H1 (cell line): ENCODE results near the gene CEACAM16. TPM values are rescaled to one million over a fixed set of nuclear protein-coding genes. Genes with fewer than 3 reads are reported as not detected.

ENCODE experiments used
- CTCF ChIA-PET: fragments of 300-600 bp; sonication (Branson Sonifier 250); formaldehyde crosslinking; loops from one replicate; lab custom pipeline; 2021; ENCODE audit not compliant: partially characterized antibody; lab: Charles Lee
- POLR2A ChIA-PET: fragments of 300-600 bp; sonication (Branson Sonifier 250); formaldehyde crosslinking; loops from one replicate; lab custom pipeline; 2021; ENCODE audit warnings: inconsistent platforms; ENCODE audit not compliant: partially characterized antibody; lab: Charles Lee
- DNase-seq, 2 experiments: peaks; one replicate each; pipeline versions ENCODE4 v3.0.0 to v3.0.0-alpha.2; 2010 to 2022; ENCODE audit warnings: low spot score in 2 of 2, low read depth in 1 of 2, mixed read lengths in 1 of 2
- FAIRE-seq: peaks from 2 replicates; lab custom pipeline; 2011; peaks lifted over from hg19 to GRCh38; lab: Jason Lieb, UNC
- H2AFZ ChIP-seq: 2 replicates; pipeline ENCODE4 v1.8.1; 2012; ENCODE audit warnings: low read length, inconsistent platforms
- H2AK5ac ChIP-seq: 2 replicates; pipeline ENCODE4 v1.6.1; 2013; ENCODE audit warnings: low read depth, low read length
- H2BK120ac ChIP-seq: replicated peaks from 2 replicates; pipeline ENCODE3; 2013; ENCODE audit warnings: low read depth, low read length, inconsistent platforms
- H2BK12ac ChIP-seq: 2 replicates; pipeline ENCODE4 v1.6.1; 2013; ENCODE audit warnings: low read depth, low read length
- H2BK15ac ChIP-seq: 2 replicates; pipeline ENCODE4 v1.6.1; 2013; ENCODE audit warnings: low read length
- H2BK20ac ChIP-seq: 2 replicates; pipeline ENCODE4 v1.6.1; 2013; ENCODE audit warnings: low read length
- H2BK5ac ChIP-seq: 2 replicates; pipeline ENCODE4 v1.6.1; 2013; ENCODE audit warnings: low read depth, low read length
- H3K14ac ChIP-seq: 2 replicates; pipeline ENCODE4 v1.6.1; 2013; ENCODE audit warnings: inconsistent platforms; ENCODE audit not compliant: insufficient read length
- H3K18ac ChIP-seq: 2 replicates; pipeline ENCODE4 v1.6.1; 2013; ENCODE audit warnings: low read length; ENCODE audit errors: extremely low read depth
- H3K23ac ChIP-seq: 2 replicates; pipeline ENCODE4 v1.6.1; 2013; ENCODE audit warnings: inconsistent platforms; ENCODE audit not compliant: insufficient read length
- H3K23me2 ChIP-seq: 2 replicates; pipeline ENCODE4 v1.6.1; 2013; ENCODE audit warnings: low read depth, low read length
- H3K27ac ChIP-seq: 2 replicates; pipeline ENCODE4 v1.6.1; 2011; ENCODE audit warnings: low read depth, low read length, inconsistent platforms
- H3K27me3 ChIP-seq, 4 experiments: replicated peaks in 1 of 4; 1 replicate in 1 of 4; 2 replicates in 3 of 4; pipeline versions ENCODE4 v1.6.1 to v1.8.1; 2011 to 2013; ENCODE audit warnings: low read length in 3 of 4, mild to moderate bottlenecking in 3 of 4, inconsistent platforms in 2 of 4, mixed read lengths in 2 of 4, moderate library complexity in 1 of 4; ENCODE audit not compliant: control insufficient read depth in 3 of 4, insufficient read depth in 3 of 4; ENCODE audit errors: extremely low read depth in 1 of 4
- H3K36me3 ChIP-seq, 4 experiments: 2 replicates each; pipeline versions ENCODE4 v1.6.1 to v1.8.1; 2011 to 2013; ENCODE audit warnings: mild to moderate bottlenecking in 4 of 4, low read length in 3 of 4, moderate library complexity in 2 of 4, control low read depth in 1 of 4, inconsistent platforms in 1 of 4; ENCODE audit not compliant: insufficient read depth in 4 of 4, control insufficient read depth in 2 of 4
- H3K4ac ChIP-seq: replicated peaks from 2 replicates; pipeline ENCODE3; 2013; ENCODE audit warnings: low read length, low read depth, mixed read lengths, inconsistent platforms; ENCODE audit not compliant: insufficient read length
- H3K4me1 ChIP-seq, 4 experiments: replicated peaks in 1 of 4; 1 replicate in 1 of 4; 2 replicates in 3 of 4; pipeline versions ENCODE4 v1.6.1 to v1.8.1; 2011 to 2013; ENCODE audit warnings: low read length in 3 of 4, inconsistent platforms in 2 of 4, mixed read lengths in 1 of 4; ENCODE audit not compliant: insufficient read depth in 4 of 4, control insufficient read depth in 3 of 4
- H3K4me2 ChIP-seq, 2 experiments: 2 replicates each; pipeline versions ENCODE4 v1.6.1 to v1.8.1; 2011 to 2013; ENCODE audit warnings: low read depth in 2 of 2, low read length in 2 of 2, control low read depth in 1 of 2, inconsistent platforms in 1 of 2, mild to moderate bottlenecking in 1 of 2; ENCODE audit not compliant: insufficient read depth in 1 of 2
- H3K4me3 ChIP-seq, 4 experiments: fragments of 200-600, 300-600 bp in 1 of 4; sonication (generic), shearing (Covaris generic), sonication (Bioruptor Twin) in 1 of 4; 2 replicates each; pipeline versions ENCODE4 v1.5.1 to v1.8.1; 2011 to 2016; ENCODE audit warnings: low read length in 4 of 4, low read depth in 3 of 4, control low read depth in 2 of 4, inconsistent platforms in 2 of 4, mild to moderate bottlenecking in 2 of 4, mixed read lengths in 1 of 4, moderate library complexity in 1 of 4; ENCODE audit not compliant: insufficient read depth in 2 of 4; ENCODE audit errors: extremely low read depth in 1 of 4
- H3K56ac ChIP-seq: replicated peaks from 2 replicates; pipeline ENCODE3; 2013; ENCODE audit warnings: low read depth, mild to moderate bottlenecking, mixed read lengths, low read length, inconsistent platforms; ENCODE audit not compliant: insufficient read length
- H3K79me1 ChIP-seq: 2 replicates; pipeline ENCODE4 v1.6.1; 2013; ENCODE audit warnings: low read depth, low read length, control low read depth
- H3K79me2 ChIP-seq, 2 experiments: 2 replicates each; pipeline versions ENCODE4 v1.6.1 to v1.8.1; 2012 to 2013; ENCODE audit warnings: low read length in 2 of 2, mild to moderate bottlenecking in 2 of 2, inconsistent platforms in 1 of 2; ENCODE audit not compliant: insufficient read depth in 2 of 2, control insufficient read depth in 1 of 2
- H3K9ac ChIP-seq, 4 experiments: replicated peaks in 1 of 4; 1 replicate in 1 of 4; 2 replicates in 3 of 4; pipeline versions ENCODE4 v1.6.1 to v1.8.1; 2011 to 2013; ENCODE audit warnings: low read depth in 3 of 4, low read length in 3 of 4, control low read depth in 2 of 4, mild to moderate bottlenecking in 2 of 4, moderate library complexity in 2 of 4, inconsistent platforms in 1 of 4; ENCODE audit errors: extremely low read depth in 1 of 4
- H3K9me3 ChIP-seq, 2 experiments: 2 replicates each; pipeline versions ENCODE4 v1.6.1 to v1.8.1; 2012 to 2013; ENCODE audit warnings: mild to moderate bottlenecking in 2 of 2, moderate library complexity in 2 of 2, control low read depth in 1 of 2, inconsistent platforms in 1 of 2, low read depth in 1 of 2, low read length in 1 of 2, mixed read lengths in 1 of 2; ENCODE audit not compliant: insufficient read depth in 2 of 2
- H4K20me1 ChIP-seq, 2 experiments: replicated peaks in 1 of 2; 2 replicates each; pipeline versions ENCODE3 to v1.8.1; 2011 to 2013; ENCODE audit warnings: inconsistent platforms in 2 of 2, low read length in 2 of 2, mild to moderate bottlenecking in 1 of 2; ENCODE audit not compliant: insufficient read depth in 2 of 2, control insufficient read depth in 1 of 2
- H4K5ac ChIP-seq: 2 replicates; pipeline ENCODE4 v1.6.1; 2013; ENCODE audit warnings: low read length, low read depth, mixed read lengths, inconsistent platforms; ENCODE audit not compliant: insufficient read length
- H4K8ac ChIP-seq: 2 replicates; pipeline ENCODE4 v1.8.0; 2013; ENCODE audit warnings: mild to moderate bottlenecking, moderate library complexity, low read length, inconsistent platforms; ENCODE audit not compliant: insufficient read depth; ENCODE audit errors: extremely low read depth
- H4K91ac ChIP-seq: replicated peaks from 2 replicates; pipeline ENCODE3; 2013; ENCODE audit warnings: low read length, mixed read lengths, inconsistent platforms; ENCODE audit not compliant: insufficient read length
- ATF2 ChIP-seq: IDR thresholded peaks from 2 replicates; pipeline ENCODE4 v1.6.1; 2012; ENCODE audit warnings: low read length, inconsistent platforms
- BCL11A ChIP-seq, 2 experiments: IDR thresholded peaks; one replicate each; pipeline ENCODE4 v1.6.1; 2011; ENCODE audit warnings: low read depth in 2 of 2, low read length in 2 of 2, mild to moderate bottlenecking in 2 of 2
- CREB1 ChIP-seq: IDR thresholded peaks from 2 replicates; pipeline ENCODE4 v1.6.1; 2012; ENCODE audit warnings: inconsistent platforms
- KDM1A ChIP-seq: fragments of 200-600, 300-600 bp; sonication (generic); IDR thresholded peaks from 2 replicates; pipeline ENCODE4 v1.7.1; 2016; ENCODE audit warnings: mild to moderate bottlenecking, low read length, borderline replicate concordance
- POLR2A ChIP-seq, 2 experiments: IDR thresholded peaks; 1 replicate in 1 of 2; 2 replicates in 1 of 2; pipeline ENCODE4 v1.6.1; 2011; ENCODE audit warnings: low read depth in 2 of 2, low read length in 2 of 2, mild to moderate bottlenecking in 2 of 2; ENCODE audit errors: control extremely low read depth in 1 of 2
- POLR2AphosphoS5 ChIP-seq: IDR thresholded peaks from 2 replicates; pipeline ENCODE4 v1.6.1; 2011; ENCODE audit warnings: low read depth, low read length
- RFX5 ChIP-seq: IDR thresholded peaks from 2 replicates; pipeline ENCODE4 v1.6.1; 2011; ENCODE audit warnings: low read depth, low read length, improper control_type of control experiment, borderline replicate concordance
- TAF1 ChIP-seq: IDR thresholded peaks from 2 replicates; pipeline ENCODE4 v1.6.1; 2011; ENCODE audit warnings: mild to moderate bottlenecking, low read depth, low read length
- TBP ChIP-seq: IDR thresholded peaks from 2 replicates; pipeline ENCODE4 v1.6.1; 2011; ENCODE audit warnings: low read depth, low read length, improper control_type of control experiment
- USF2 ChIP-seq: IDR thresholded peaks from 2 replicates; pipeline ENCODE4 v1.6.1; 2011; ENCODE audit warnings: low read length, improper control_type of control experiment
- YY1 ChIP-seq: IDR thresholded peaks from 2 replicates; pipeline ENCODE4 v1.6.1; 2011; ENCODE audit warnings: low read depth, mild to moderate bottlenecking, low read length
- WGBS, 2 experiments: shearing (Covaris generic) in 1 of 2; methylation state at CpG; one replicate each; pipeline versions ENCODE4 v1.1.6 to v1.1.7; 2013 to 2015; ENCODE audit warnings: low lambda C conversion rate in 2 of 2, mixed read lengths in 2 of 2, inconsistent platforms in 1 of 2, low coverage in 1 of 2, missing lambda C conversion rate in 1 of 2; ENCODE audit not compliant: insufficient replicate concordance in 2 of 2, insufficient coverage in 1 of 2, insufficient read length in 1 of 2; ENCODE audit errors: extremely low coverage in 1 of 2, missing lambda C conversion rate in 1 of 2; 5-methylcytosine and 5-hydroxymethylcytosine counted together
- polyA plus RNA-seq, 7 experiments: library from polyadenylated mRNA; depleted of rRNA in 3 of 7; stranded (reverse) in 5 of 7; unstranded in 2 of 7; fragments of >200 nt in 5 of 7; fragments of 200-250 nt in 2 of 7; gene quantifications; 1 replicate in 5 of 7; 2 replicates in 1 of 7; 4 replicates in 1 of 7; pipeline versions ENCODE4 v1.2.1 to v1.2.3, GENCODE V29; 2011 to 2013; ENCODE audit warnings: missing spikeins in 2 of 7, mixed read lengths in 2 of 7
- total RNA-seq: library from RNA; stranded (reverse); fragmentation: NEBNext Ultra II Directional; extraction: Animal tissue kit (Norgen Biotek cat#: 25700); gene quantifications from 2 replicates; pipeline ENCODE4 v1.2.1, GENCODE V29; 2021
- TF ChIP-seq, protein P1 (sequence below): IDR thresholded peaks from 2 replicates; pipeline ENCODE4 v1.6.1; 2012; ENCODE audit warnings: inconsistent platforms

Gene CEACAM16
- total and polyA plus RNA-seq, 2 of the 8 experiments (the other 6 are each of a cell fraction or from before 2014, with no cell fraction given), result not detected

DNA sequence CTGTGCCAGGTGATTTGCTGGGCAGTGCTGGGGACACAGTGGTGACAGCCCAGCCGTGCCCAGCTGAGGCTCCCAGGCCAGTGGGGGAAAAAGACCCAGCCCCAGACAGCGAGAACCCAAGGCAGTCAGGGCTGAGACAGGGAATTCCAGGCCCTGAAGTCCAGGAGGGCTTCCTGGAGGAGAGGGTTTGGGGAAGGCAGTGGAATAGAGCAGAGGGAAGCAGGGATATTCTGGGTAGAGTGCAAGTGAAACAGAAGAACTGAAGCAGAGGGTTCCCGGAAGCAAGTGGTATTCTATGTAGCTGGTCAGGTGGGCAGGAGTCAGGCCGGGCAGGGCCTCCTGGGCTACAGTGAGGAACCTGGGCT, 1.3 kb upstream of the CEACAM16 start:
- Histone ChIP-seq H3K56ac (no peak overlapping the region), H3K9ac (no peak overlapping the region), H3K27ac (no peak overlapping the region), H3K79me2 (no peaks in the 10 kb centered on the region), H3K9me3 (no peaks in the 10 kb centered on the region), H2BK120ac (no peak overlapping the region), H3K27me3 (no peaks in the 10 kb centered on the region), H2AK5ac (no peak overlapping the region), H3K23ac (no peak overlapping the region), H3K79me1 (no peaks in the 10 kb centered on the region), H3K4ac (no peak overlapping the region), H2BK15ac (peak overlapping the region; percentile 61; the same call in 1 of the 2 replicates), H2BK12ac (peak overlapping the region; percentile 14; the same call in 1 of the 2 replicates), H3K4me3 (no peak overlapping the region), H3K4me2 (no peak overlapping the region), H3K36me3 (no peaks in the 10 kb centered on the region), H2AFZ (no peak overlapping the region), H4K91ac (no peak overlapping the region), H4K8ac (no peak overlapping the region), H2BK20ac (0 out of 2 replicates have a peak overlapping the region, but pooled peaks have one; percentile 61), H4K20me1 (no peaks in the 10 kb centered on the region), H3K14ac (no peak overlapping the region), H4K5ac (no peak overlapping the region), H3K18ac (peak overlapping the region; percentile 48; the same call in 1 of the 2 replicates), H3K23me2 (no peaks in the 10 kb centered on the region), H3K4me1 (peaks cover 0 to 7% (median 2%) of the 10 kb centered on the region in 4 experiments; a peak in 3 of 7 replicates), H2BK5ac (no peak overlapping the region)
- DNase-seq (no peak), FAIRE-seq (no peak)
- WGBS, 2 experiments, result 84% methylated on average over 4 of the region's 4 CpGs; no CpG with 5 or more reads in 1 of the 2 experiments
- CTCF ChIA-PET, result interaction anchor here (0.6 to 11.2 kb wide), 4 partner anchors 8 to 73 kb away, joined by 4 to 134 read pairs (median 7); no protein-coding TSS in a partner anchor
- POLR2A ChIA-PET, result no interaction called here
- no peak for TF ChIP-seq POLR2AphosphoS5
- no peak for TF ChIP-seq TBP
- no peak for TF ChIP-seq RFX5
- no peak for TF ChIP-seq ATF2
- no peak for TF ChIP-seq POLR2A (IDR thresholded peaks at IDR 0.05; ENCODE audit: control extremely low read depth in 1 of 2, low read depth in 2 of 2, low read length in 2 of 2)
- no peak for TF ChIP-seq TAF1
- TF ChIP-seq USF2, result no peak
- no peak for TF ChIP-seq CREB1
- TF ChIP-seq BCL11A (IDR thresholded peaks at IDR 0.05; ENCODE audit: low read depth in 2 of 2, low read length in 2 of 2), result no peak
- no peak for TF ChIP-seq KDM1A
- no peak for TF ChIP-seq YY1
- TF ChIP-seq, protein P1, sequence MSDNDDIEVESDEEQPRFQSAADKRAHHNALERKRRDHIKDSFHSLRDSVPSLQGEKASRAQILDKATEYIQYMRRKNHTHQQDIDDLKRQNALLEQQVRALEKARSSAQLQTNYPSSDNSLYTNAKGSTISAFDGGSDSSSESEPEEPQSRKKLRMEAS, result no peak
